H9 (cell line): Measurements from ENCODE around the gene WDR4. TPM values are rescaled to one million over a fixed set of nuclear protein-coding genes. Genes with fewer than 3 reads are reported as not detected.
"Not testable (repeated sequence)": the region's sequence is repeated elsewhere in the genome, so short reads cannot be mapped to it uniquely, and the experiment has no call there.

Source experiments
- DNase-seq: peaks from one replicate; pipeline ENCODE4 v3.0.0-alpha.2; 2017
- H2AFZ ChIP-seq: one replicate; pipeline ENCODE4 v1.6.1; 2013; ENCODE audit warnings: mild to moderate bottlenecking, low read length, control low read depth, moderate library complexity
- H2AK5ac ChIP-seq: 2 replicates; pipeline ENCODE4 v1.6.1; 2013; ENCODE audit warnings: low read length, control low read depth, mixed read lengths; ENCODE audit not compliant: insufficient read length
- H2BK120ac ChIP-seq: one replicate; pipeline ENCODE4 v1.6.1; 2013; ENCODE audit warnings: low read depth, mild to moderate bottlenecking, low read length, control low read depth, inconsistent platforms; ENCODE audit not compliant: poor library complexity, severe bottlenecking
- H2BK12ac ChIP-seq: 2 replicates; pipeline ENCODE4 v1.6.1; 2013; ENCODE audit warnings: low read length, control low read depth, mixed read lengths, low read depth; ENCODE audit not compliant: insufficient read length
- H2BK15ac ChIP-seq: 2 replicates; pipeline ENCODE4 v1.6.1; 2013; ENCODE audit warnings: low read depth, low read length, control low read depth
- H2BK20ac ChIP-seq: one replicate; pipeline ENCODE4 v1.6.1; 2013; ENCODE audit warnings: low read depth, mild to moderate bottlenecking, low read length, control low read depth, inconsistent platforms; ENCODE audit not compliant: poor library complexity, severe bottlenecking
- H2BK5ac ChIP-seq: 2 replicates; pipeline ENCODE4 v1.6.1; 2013; ENCODE audit warnings: low read length, control low read depth, mixed read lengths; ENCODE audit not compliant: insufficient read length
- H3K14ac ChIP-seq: 2 replicates; pipeline ENCODE4 v1.6.1; 2013; ENCODE audit warnings: low read length, control low read depth; ENCODE audit not compliant: insufficient read depth
- H3K18ac ChIP-seq: 2 replicates; pipeline ENCODE4 v1.6.1; 2013; ENCODE audit warnings: low read depth, mild to moderate bottlenecking, mixed read lengths, low read length, control low read depth; ENCODE audit not compliant: insufficient read length
- H3K23ac ChIP-seq: 2 replicates; pipeline ENCODE4 v1.6.1; 2013; ENCODE audit warnings: low read length, control low read depth, mixed read lengths, low read depth; ENCODE audit not compliant: insufficient read length
- H3K23me2 ChIP-seq: 2 replicates; pipeline ENCODE4 v1.6.1; 2013; ENCODE audit warnings: low read depth, mild to moderate bottlenecking, mixed read lengths, low read length, control low read depth; ENCODE audit not compliant: insufficient read length, poor library complexity, severe bottlenecking
- H3K27ac ChIP-seq: 2 replicates; pipeline ENCODE4 v1.5.1; 2013; ENCODE audit warnings: low read length, control low read depth, mixed read lengths, low read depth; ENCODE audit not compliant: insufficient read length
- H3K27me3 ChIP-seq: 2 replicates; pipeline ENCODE4 v1.6.1; 2013; ENCODE audit warnings: low read length, control low read depth, inconsistent platforms; ENCODE audit not compliant: insufficient read depth
- H3K4ac ChIP-seq: 2 replicates; pipeline ENCODE4 v1.6.1; 2013; ENCODE audit warnings: low read depth, mild to moderate bottlenecking, control low read depth, inconsistent platforms, low read length, moderate library complexity
- H3K4me1 ChIP-seq: 2 replicates; pipeline ENCODE4 v1.6.1; 2013; ENCODE audit warnings: low read length, control low read depth, inconsistent platforms; ENCODE audit not compliant: insufficient read depth
- H3K4me2 ChIP-seq: 2 replicates; pipeline ENCODE4 v1.6.1; 2013; ENCODE audit warnings: low read length, control low read depth, mixed read lengths; ENCODE audit not compliant: insufficient read length, insufficient read depth
- H3K56ac ChIP-seq: 2 replicates; pipeline ENCODE4 v1.6.1; 2013; ENCODE audit warnings: low read depth, mild to moderate bottlenecking, mixed read lengths, low read length, control low read depth; ENCODE audit not compliant: insufficient read length
- H3K79me1 ChIP-seq: 2 replicates; pipeline ENCODE4 v1.6.1; 2013; ENCODE audit warnings: low read depth, mild to moderate bottlenecking, moderate library complexity, low read length, control low read depth, inconsistent platforms; ENCODE audit not compliant: insufficient read depth, poor library complexity, severe bottlenecking
- H3K79me2 ChIP-seq: 2 replicates; pipeline ENCODE4 v1.6.1; 2013; ENCODE audit warnings: low read length, control low read depth, inconsistent platforms; ENCODE audit not compliant: insufficient read depth
- H3K9ac ChIP-seq: 2 replicates; pipeline ENCODE4 v1.6.1; 2013; ENCODE audit warnings: low read length, control low read depth, mixed read lengths; ENCODE audit not compliant: insufficient read length; ENCODE audit errors: extremely low read depth
- H3K9me3 ChIP-seq: one replicate; pipeline ENCODE4 v1.6.1; 2013; ENCODE audit warnings: low read depth, low read length, inconsistent platforms; ENCODE audit not compliant: control insufficient read depth
- H3T11ph ChIP-seq: one replicate; pipeline ENCODE4 v1.6.1; 2013; ENCODE audit warnings: mild to moderate bottlenecking, low read length, control low read depth, inconsistent platforms
- H4K20me1 ChIP-seq: one replicate; pipeline ENCODE4 v1.6.1; 2013; ENCODE audit not compliant: control insufficient read depth, insufficient read length, insufficient read depth
- H4K5ac ChIP-seq: 2 replicates; pipeline ENCODE4 v1.6.1; 2013; ENCODE audit warnings: low read depth, mild to moderate bottlenecking, mixed read lengths, low read length, control low read depth; ENCODE audit not compliant: insufficient read length
- H4K8ac ChIP-seq: replicated peaks from 2 replicates; pipeline ENCODE4 v1.6.1; 2013; ENCODE audit warnings: low read length, control low read depth, mixed read lengths, low read depth; ENCODE audit not compliant: insufficient read length
- H4K91ac ChIP-seq: 2 replicates; pipeline ENCODE4 v1.6.1; 2013; ENCODE audit warnings: low read depth, mild to moderate bottlenecking, moderate library complexity, mixed read lengths, low read length, control low read depth; ENCODE audit not compliant: insufficient read length
- H3K27ac Mint-ChIP-seq, 3 experiments: 2 replicates in 2 of 3; 3 replicates in 1 of 3; pipeline ENCODE4 v1.8.0; 2020 to 2021; ENCODE audit warnings: mixed read lengths in 3 of 3, mild to moderate bottlenecking in 1 of 3, moderate library complexity in 1 of 3
- H3K27me3 Mint-ChIP-seq: 2 replicates; pipeline ENCODE4 v1.8.0; 2021; ENCODE audit warnings: low read depth, mild to moderate bottlenecking, moderate library complexity, mixed read lengths
- H3K36me3 Mint-ChIP-seq, 3 experiments: 2 replicates in 2 of 3; 3 replicates in 1 of 3; pipeline ENCODE4 v1.8.0; 2020 to 2021; ENCODE audit warnings: low read depth in 3 of 3, mixed read lengths in 3 of 3; ENCODE audit not compliant: insufficient read depth in 1 of 3
- H3K4me1 Mint-ChIP-seq, 2 experiments: 2 replicates each; pipeline ENCODE4 v1.8.0; 2020; ENCODE audit warnings: mixed read lengths in 2 of 2
- H3K4me3 Mint-ChIP-seq, 2 experiments: 2 replicates in 1 of 2; 3 replicates in 1 of 2; pipeline ENCODE4 v1.8.0; 2020 to 2021; ENCODE audit warnings: mild to moderate bottlenecking in 2 of 2, mixed read lengths in 2 of 2, moderate library complexity in 1 of 2
- H3K9me3 Mint-ChIP-seq, 2 experiments: 2 replicates in 1 of 2; 3 replicates in 1 of 2; pipeline ENCODE4 v1.8.0; 2020; ENCODE audit warnings: mild to moderate bottlenecking in 2 of 2, mixed read lengths in 2 of 2, moderate library complexity in 1 of 2
- CTCF ChIP-seq: fragments of 200-600 bp; sonication (generic); conservative IDR thresholded peaks from 3 replicates; pipeline ENCODE4 v1.8.0; 2021; ENCODE audit warnings: antibody characterized with exemption, mild to moderate bottlenecking
- WGBS: extraction: QIAGEN DNeasy Blood & Tissue Kit; methylation state at CpG from one replicate; pipeline ENCODE4 v1.1.7; 2013; ENCODE audit warnings: missing lambda C conversion rate, low lambda C conversion rate, mixed read lengths; ENCODE audit not compliant: insufficient read length; ENCODE audit errors: extremely low coverage; 5-methylcytosine and 5-hydroxymethylcytosine counted together
- total RNA-seq: library from RNA; stranded (reverse); gene quantifications from 2 replicates; pipeline ENCODE4 v1.2.1, GENCODE V29; 2021

WDR4 gene
- total RNA-seq, 1 experiment from 2014 or later: 54.4 TPM

DNA sequence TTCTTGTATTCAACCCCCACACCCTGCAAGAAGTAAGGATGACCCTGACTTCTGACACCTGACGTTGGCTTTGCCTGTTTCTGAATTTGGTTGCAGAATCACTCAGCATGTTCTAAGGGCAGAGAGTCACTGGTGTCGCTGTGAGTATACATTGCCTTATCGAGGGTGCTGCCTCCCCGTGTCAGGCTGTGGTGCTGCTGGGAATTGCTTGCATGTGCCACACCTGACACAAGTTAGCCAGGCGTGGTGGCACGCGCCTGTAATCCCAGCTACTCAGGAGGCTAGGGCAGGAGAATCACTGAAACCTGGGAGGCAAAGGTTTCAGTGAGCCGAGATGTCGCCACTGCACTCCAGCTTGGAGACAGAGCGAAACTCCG is 45.9 kb downstream of the WDR4 start:
- Histone ChIP-seq H3K18ac (no peak overlapping the region), H3K23ac (no peak overlapping the region), H3K9ac (no peak overlapping the region), H3K4me1 (peaks cover 4% of the 10 kb centered on the region; the same call in 1 of the 2 replicates), H2BK5ac (no peak overlapping the region), H2AK5ac (no peak overlapping the region), H3K79me2 (no peaks in the 10 kb centered on the region), H4K5ac (no peak overlapping the region), H3K9me3 (no peaks in the 10 kb centered on the region), H3K27ac (no peak overlapping the region), H2BK15ac (no peak overlapping the region), H2AFZ (no peak overlapping the region), H3T11ph (no peak overlapping the region), H3K14ac (no peak overlapping the region), H2BK12ac (no peak overlapping the region), H4K8ac (no peak overlapping the region), H3K4me2 (no peak overlapping the region), H4K20me1 (no peaks in the 10 kb centered on the region), H3K56ac (no peak overlapping the region), H2BK120ac (no peak overlapping the region), H3K27me3 (peaks cover 3% of the 10 kb centered on the region; the same call in 1 of the 2 replicates), H3K4ac (no peak overlapping the region), H4K91ac (no peak overlapping the region), H2BK20ac (no peak overlapping the region), H3K79me1 (no peaks in the 10 kb centered on the region), H3K23me2 (no peaks in the 10 kb centered on the region)
- Mint-ChIP-seq H3K4me1 (peaks cover 12 to 15% of the 10 kb centered on the region in 2 experiments), H3K9me3 (peaks cover 12 to 13% of the 10 kb centered on the region in 2 experiments; a peak in 4 of 5 replicates), H3K36me3 (peaks cover 7 to 18% (median 13%) of the 10 kb centered on the region in 3 experiments; a peak in 5 of 7 replicates), H3K27me3 (peaks cover 57% of the 10 kb centered on the region), H3K4me3 (no peak overlapping the region), H3K27ac (no peak overlapping the region)
- peak; percentile 65 for DNase-seq
- peak; percentile 55; the same call in 2 of the 3 replicates for TF ChIP-seq CTCF
- WGBS: no CpG with 5 or more reads among the region's 11 CpGs

DNA sequence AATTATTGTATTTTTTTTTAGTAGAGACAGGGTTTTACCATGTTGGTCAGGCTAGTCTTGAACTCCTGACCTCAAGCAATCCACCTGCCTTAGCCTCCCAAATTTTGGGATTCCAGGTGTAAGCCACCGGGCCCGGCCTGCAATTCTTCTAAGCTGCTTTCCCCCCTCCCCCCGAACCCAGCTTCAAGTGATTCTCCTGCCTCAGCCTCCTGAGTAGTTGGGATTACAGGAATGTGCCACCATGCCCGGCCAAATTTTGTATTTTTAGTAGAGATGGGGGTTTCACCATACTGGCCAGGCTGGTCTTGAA is 47.1 kb downstream of the WDR4 start:
- H3K36me3 Mint-ChIP-seq: peaks cover 7 to 13% (median 13%) of the 10 kb centered on the region in 3 experiments; a peak in 5 of 7 replicates
- peaks cover 69% of the 10 kb centered on the region for H3K27me3 Mint-ChIP-seq
- DNase-seq: not testable (repeated sequence)

More for the DNA sequence above, 47.1 kb downstream of the WDR4 start:
- H3K56ac ChIP-seq, H3K4ac ChIP-seq, H2AFZ ChIP-seq, H2BK20ac ChIP-seq, H2AK5ac ChIP-seq, H3K27me3 ChIP-seq, H3K23me2 ChIP-seq, H3K14ac ChIP-seq, H4K91ac ChIP-seq, H4K5ac ChIP-seq, H4K8ac ChIP-seq, H3K4me2 ChIP-seq, H3K79me1 ChIP-seq, H3K4me3 Mint-ChIP-seq, H3K27ac ChIP-seq, H3T11ph ChIP-seq, H2BK15ac ChIP-seq, H3K18ac ChIP-seq, H3K23ac ChIP-seq, H2BK120ac ChIP-seq, H3K79me2 ChIP-seq, H3K9ac ChIP-seq, H3K27ac Mint-ChIP-seq, H3K9me3 ChIP-seq, H2BK5ac ChIP-seq, H2BK12ac ChIP-seq, H3K4me1 ChIP-seq, H4K20me1 ChIP-seq: not testable (repeated sequence)
- H3K4me1 Mint-ChIP-seq: peaks cover 12 to 15% of the 10 kb centered on the region in 2 experiments
- WGBS: no CpG with 5 or more reads among the region's 4 CpGs
- H3K9me3 Mint-ChIP-seq: peaks cover 19 to 21% of the 10 kb centered on the region in 2 experiments; a peak in 4 of 5 replicates
